Uterus (tissue), 2 donors: Measurements from ENCODE around the gene MMD.

Experiments used
- CTCF ChIP-seq, 4 experiments: fragments of 200-600 bp in 2 of 4; fragments of 450-650 bp in 2 of 4; sonication (generic) in 2 of 4; IDR thresholded peaks; one replicate each; pipeline ENCODE4 v1.5.1; 2016 to 2019; ENCODE audit warnings: antibody characterized with exemption in 4 of 4, mild to moderate bottlenecking in 2 of 4, moderate library complexity in 1 of 4
- POLR2A ChIP-seq, 2 donors: fragments of 450-650 bp; IDR thresholded peaks; one replicate each; pipeline ENCODE4 v1.6.1; 2016; ENCODE audit warnings: antibody characterized with exemption in 2 of 2, mild to moderate bottlenecking in 1 of 2, moderate library complexity in 1 of 2

GRCh38 chr17:55343900-55344513 lies 77.6 kb downstream of the MMD start:
- TF ChIP-seq CTCF (IDR thresholded peaks at IDR 0.05) (no peak), POLR2A (IDR thresholded peaks at IDR 0.05) (no peak)
